ENCODE measurements around the gene NDRG2.
"Not testable (repeated sequence)": the region's sequence is repeated elsewhere in the genome, so short reads cannot be mapped to it uniquely, and the experiment has no call there.

The NDRG2 gene

DNA sequence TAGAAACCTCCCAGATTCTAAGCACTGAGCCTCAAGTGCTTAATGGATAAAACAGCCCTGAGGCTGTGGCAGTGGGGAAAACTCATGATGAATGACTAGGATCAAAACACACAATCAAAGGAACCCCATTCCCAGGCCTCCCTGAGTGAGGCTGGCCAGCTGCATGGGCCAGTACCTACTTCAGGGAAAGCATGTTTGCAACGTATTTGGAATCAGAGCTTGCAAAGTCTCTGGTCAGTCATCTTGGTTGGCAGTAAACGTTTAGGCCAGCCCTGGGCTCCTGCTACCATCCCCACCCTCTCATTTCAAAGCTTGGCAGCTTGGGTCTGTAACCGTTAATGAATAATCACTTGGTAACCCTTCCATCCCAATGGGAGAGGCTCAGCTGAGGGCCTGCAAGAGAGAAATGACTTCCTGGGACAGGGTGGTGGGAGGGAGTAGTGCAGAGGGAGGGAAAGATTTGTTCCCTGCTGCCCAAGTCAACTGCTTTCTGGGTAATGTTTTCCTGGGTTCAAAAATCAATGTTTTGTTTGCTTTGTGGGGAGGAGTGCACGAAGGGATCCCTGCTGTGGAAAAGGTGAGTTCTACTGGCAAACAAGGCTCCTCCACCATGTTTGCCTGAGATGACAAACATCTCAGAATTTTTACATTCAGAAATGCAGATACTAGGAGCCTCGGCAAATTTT is 30.7 kb upstream of the NDRG2 start:
- DNase-seq = no peak

DNA sequence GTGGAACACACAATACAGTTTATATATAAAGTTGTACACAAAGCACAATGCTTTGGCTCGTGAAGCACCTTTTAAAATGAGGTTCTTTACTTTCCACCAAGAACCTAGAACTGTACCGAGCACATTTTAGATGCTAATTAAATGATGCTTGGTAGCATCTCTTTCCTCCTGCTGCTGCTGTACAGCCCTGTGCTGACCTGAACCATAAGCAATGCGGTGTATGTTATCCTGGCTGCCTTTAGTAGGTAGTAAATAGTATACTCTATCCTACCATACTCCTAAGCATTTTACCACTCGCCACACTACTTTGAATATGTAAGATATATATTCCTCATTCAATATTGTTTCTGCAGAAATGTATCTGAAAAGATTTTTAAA is 29.9 kb upstream of the NDRG2 start:
- DNase-seq = no peak

- no peak for DNase-seq
Observed at GRCh38 chr14:21054123-21054767, 29.4 kb upstream of the NDRG2 start.

DNA sequence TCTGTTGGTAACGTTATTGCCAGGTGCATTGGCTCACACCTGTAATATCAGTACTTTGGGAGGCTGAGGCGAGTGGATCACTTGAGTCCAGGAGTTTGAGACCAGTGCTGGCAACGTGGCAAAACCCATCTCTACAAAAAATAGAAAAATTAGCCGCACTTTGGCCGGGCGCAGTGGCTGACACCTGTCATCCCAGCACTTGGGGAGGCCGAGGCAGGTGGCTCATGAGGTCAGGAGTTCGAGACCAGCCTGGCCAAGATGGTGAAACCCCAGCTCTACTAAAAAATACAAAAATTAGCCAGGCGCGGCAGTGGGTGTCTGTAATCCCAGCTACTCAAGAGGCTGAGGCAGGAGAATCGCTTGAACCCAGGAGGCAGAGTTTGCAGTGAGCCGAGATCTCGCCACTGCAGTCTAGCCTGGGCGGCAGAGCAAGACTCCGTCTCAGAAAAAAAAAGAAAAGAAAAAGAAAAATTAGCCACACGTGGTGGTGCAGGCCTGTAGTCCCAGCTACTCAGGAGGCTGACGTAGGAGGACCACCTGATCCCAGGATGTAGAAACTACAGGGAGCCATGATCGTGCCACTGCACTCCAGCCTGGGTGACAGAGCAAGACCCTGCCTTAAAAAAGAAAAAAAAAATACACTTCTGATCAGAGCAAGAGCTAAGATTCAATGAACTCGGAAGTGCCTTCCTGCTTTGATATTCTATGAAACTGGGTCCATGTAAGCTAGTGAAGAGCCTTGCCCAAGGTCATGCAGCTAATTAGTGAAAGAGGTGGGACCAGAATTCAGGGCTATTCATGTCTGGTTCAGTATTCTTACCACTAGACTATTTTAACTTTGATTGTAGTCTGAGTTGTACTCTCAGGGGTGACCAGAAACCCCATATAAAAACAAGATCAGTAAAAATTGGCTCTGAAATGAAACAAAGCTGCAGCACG is 28.6 kb upstream of the NDRG2 start:
- no peak for DNase-seq

DNA sequence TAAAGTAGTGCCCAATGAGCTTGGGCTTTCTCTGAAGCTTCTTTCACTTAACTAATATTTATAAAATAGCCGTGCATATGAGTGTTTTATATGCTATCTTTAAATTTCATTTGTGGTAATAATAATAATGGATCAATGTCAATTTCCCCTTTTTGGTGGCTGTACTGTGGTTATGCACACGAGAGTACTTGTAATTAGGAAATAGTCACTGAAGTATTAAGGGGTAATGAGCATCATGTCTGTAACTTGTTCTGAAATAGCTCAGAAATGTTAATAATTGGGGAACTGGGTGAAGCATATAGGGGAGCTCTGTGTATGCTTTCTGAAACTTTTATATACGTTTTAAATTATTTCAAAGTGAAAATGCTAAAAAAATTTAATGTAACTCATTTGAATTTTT is 25.7 kb upstream of the NDRG2 start:
- no peak for DNase-seq

DNA sequence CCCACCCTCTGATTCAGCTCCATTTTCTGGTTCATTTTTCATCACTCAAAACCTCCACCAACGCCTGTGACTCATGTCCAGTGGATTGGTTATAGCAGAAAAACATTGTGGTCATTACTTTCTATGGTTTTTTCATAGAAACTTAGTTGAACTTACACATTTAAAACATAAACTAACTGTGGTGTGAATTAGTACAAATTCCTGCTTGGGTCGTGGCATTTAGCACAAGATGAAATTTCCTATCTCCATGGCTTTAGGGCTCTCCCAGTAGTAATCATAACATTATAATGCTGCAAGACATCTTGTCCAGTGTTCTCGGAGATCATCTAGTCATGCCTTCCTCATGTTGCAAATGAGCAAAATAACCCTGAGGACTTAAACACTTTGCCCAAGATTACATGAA is 24.4 kb upstream of the NDRG2 start:
- no peak for DNase-seq

DNA sequence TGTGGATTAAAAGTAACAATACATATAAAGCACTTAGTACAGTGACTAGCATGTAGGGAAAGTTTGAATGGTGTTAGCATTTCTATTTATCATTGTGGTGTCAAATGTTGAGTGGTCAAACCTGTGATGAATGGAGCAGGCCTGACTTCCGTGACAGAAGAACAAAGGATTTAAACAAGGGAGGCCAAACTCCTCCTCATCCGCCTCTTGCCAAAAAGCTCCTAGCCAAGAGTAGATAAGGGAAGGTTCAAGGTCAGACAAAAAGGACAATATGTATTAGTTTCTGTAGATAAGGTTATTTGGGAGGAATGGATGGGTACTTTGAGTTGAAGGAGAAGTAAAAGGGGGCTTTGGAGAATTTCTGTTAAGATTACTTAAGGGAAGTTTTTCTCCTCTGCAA is 23.8 kb upstream of the NDRG2 start:
- no peak for DNase-seq

DNA sequence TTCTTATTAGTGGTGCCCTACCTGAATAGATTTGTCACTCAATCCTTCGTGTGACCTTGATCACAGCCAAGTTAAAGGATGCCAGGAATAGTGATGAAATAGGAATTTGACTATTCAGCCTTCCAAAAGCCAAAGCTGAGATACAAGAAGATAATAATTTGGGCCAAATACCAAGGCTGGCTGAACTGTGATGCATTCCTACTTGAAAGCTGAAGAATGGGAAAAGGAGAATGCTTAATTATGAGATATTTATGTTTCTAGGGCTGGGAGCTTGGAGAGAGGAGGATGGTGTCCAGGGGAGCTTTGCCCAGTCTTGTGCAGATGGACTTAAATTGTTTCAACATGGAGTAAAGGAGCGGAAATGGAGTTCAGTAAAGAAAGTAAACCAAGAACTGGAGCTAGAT is 22.5 kb upstream of the NDRG2 start:
- DNase-seq = no peak

- peak; percentile 45 to 53 for DNase-seq
Observed at GRCh38 chr14:21043974-21044618, 19.2 kb upstream of the NDRG2 start.

GRCh38 chr14:21043387-21043973 is 18.6 kb upstream of the NDRG2 start:
- DNase-seq = peak; percentile 18 to 52

DNA sequence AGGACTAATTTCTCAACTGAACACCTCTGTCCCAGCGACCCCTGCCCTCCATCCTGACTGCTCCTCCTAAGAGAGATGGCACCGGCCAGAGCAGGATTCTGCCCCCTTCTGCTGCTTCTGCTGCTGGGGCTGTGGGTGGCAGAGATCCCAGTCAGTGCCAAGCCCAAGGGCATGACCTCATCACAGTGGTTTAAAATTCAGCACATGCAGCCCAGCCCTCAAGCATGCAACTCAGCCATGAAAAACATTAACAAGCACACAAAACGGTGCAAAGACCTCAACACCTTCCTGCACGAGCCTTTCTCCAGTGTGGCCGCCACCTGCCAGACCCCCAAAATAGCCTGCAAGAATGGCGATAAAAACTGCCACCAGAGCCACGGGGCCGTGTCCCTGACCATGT is 18.1 kb upstream of the NDRG2 start:
- no peak for DNase-seq

- no peak for DNase-seq
Observed at GRCh38 chr14:21041676-21042433, 17.0 kb upstream of the NDRG2 start, which contains the start of gene RNASE7. RNASE7 (plus strand) TSS chr14:21042362; CDS start chr14:21042993, 631 bp downstream.

DNA sequence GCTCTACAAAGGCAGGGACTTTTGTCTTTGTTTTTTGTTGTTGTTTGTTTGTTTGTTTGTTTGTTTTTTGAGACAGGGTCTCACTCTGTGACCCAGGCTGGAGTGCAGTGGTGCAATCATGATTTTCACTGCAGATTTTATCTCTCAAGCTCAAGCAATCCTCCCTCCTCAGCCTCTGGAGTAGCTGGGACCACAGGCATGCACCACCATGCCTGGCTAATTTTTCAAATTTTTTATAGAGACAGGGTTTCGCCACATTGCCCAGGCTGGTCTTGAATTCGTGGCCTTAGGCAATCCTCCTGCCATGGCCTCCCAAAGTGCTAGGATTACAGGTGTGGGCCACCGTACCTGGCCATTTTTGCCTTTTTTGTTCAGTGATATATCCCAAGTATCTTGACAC is 16.1 kb upstream of the NDRG2 start:
- DNase-seq = not testable (repeated sequence)

- no peak for DNase-seq
Observed at GRCh38 chr14:21040370-21040925, 15.6 kb upstream of the NDRG2 start.

DNA sequence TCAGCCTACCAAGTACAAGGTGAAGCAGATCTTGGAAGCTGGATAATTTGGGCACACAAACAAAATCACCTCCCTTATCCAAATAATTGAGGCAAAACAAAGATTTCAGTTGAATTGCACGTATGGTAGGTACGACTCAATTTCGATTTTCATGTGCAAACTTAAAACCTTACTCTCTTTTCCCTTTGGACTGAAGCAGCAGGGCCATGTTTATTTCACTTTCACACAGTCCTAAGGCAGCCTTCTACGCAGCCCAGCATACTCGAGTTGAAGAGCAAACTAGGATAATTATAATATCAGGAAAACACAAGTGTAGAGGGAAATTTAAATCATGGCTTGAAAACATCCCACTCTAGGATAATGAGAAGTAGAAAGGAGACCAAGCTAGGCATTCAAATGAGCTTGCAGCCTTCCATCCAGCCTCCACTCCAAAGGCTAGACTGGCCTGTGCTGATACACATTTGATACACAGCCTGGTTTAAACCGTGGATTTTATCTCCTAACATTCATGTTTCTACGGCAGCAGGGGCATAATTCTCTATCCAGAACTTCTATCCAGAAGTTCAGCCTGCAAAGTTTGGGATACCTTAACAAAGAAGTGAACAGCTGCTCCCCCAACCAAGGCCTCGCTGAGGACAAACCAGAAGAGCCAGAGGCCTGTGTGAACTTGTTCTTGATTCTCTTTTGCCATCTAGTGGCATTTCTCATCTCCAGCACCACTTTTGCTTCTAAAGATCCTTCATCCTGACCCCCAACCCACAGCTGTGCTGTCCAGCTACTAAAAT is 14.9 kb upstream of the NDRG2 start:
- DNase-seq = peak; percentile 68 to 87

- peak; percentile 92 to 93 for DNase-seq
Observed at GRCh38 chr14:21038441-21039422, 13.9 kb upstream of the NDRG2 start.

GRCh38 chr14:21037156-21037555 is 12.3 kb upstream of the NDRG2 start:
- DNase-seq = no peak

DNA sequence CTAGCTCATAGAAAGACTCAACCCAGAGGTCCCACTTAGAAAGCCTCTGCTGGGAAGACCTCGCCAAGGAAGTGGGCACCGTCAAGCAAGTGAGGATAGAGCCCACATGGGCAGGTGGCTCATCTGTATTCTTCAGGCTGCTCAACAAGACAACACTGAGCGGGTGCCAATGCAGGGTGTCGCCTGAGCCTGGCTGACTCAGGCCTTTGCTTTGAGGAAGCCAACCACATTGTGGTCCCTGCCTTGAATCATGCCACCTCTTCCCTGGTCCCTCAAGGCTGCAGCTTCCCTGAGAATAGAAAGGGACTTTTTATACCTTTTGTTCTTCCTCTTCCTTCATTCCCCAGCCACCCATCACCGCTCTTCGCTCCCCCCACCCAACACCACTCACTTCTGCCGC is 11.9 kb upstream of the NDRG2 start:
- DNase-seq = no peak

DNA sequence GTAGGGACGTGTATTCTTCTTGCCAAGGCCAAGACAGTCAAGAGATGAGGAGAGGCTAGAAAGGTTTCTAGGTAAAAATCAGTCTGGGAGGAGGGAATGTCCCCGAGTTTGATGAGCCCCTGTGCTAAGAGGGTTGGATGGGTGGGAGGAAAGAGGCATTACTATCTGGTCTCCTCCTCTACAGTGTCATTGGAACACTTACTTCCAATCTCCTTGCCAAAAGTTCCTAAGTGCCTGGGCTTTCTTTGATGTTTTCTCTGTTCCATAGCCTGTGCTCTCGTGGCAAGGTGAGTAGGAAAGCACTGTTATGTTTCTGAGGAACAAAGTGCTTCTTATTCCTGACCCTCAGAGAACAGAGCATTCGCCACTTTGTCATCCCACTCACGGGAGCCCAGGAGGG is 9.8 kb upstream of the NDRG2 start, which contains the start of gene RNASE13:
RNASE13 (minus strand) TSS at position 101 of the 400 bp plus-strand sequence. CDS start 519 bp downstream, outside the sequence.
- DNase-seq = no peak

Measured in SHP77 (cell line).